H1 (cell line): ENCODE data around the gene ERN2. TPM values are rescaled to one million over a fixed set of nuclear protein-coding genes. Genes with fewer than 3 reads are reported as not detected.

Source experiments
- CTCF ChIA-PET: fragments of 300-600 bp; sonication (Branson Sonifier 250); formaldehyde crosslinking; loops from one replicate; lab custom pipeline; 2021; ENCODE audit not compliant: partially characterized antibody; lab: Charles Lee
- POLR2A ChIA-PET: fragments of 300-600 bp; sonication (Branson Sonifier 250); formaldehyde crosslinking; loops from one replicate; lab custom pipeline; 2021; ENCODE audit warnings: inconsistent platforms; ENCODE audit not compliant: partially characterized antibody; lab: Charles Lee
- DNase-seq, 2 experiments: peaks; one replicate each; pipeline versions ENCODE4 v3.0.0 to v3.0.0-alpha.2; 2010 to 2022; ENCODE audit warnings: low spot score in 2 of 2, low read depth in 1 of 2, mixed read lengths in 1 of 2
- FAIRE-seq: peaks from 2 replicates; lab custom pipeline; 2011; peaks lifted over from hg19 to GRCh38; lab: Jason Lieb, UNC
- H2AFZ ChIP-seq: 2 replicates; pipeline ENCODE4 v1.8.1; 2012; ENCODE audit warnings: low read length, inconsistent platforms
- H2AK5ac ChIP-seq: 2 replicates; pipeline ENCODE4 v1.6.1; 2013; ENCODE audit warnings: low read depth, low read length
- H2BK120ac ChIP-seq: replicated peaks from 2 replicates; pipeline ENCODE3; 2013; ENCODE audit warnings: low read depth, low read length, inconsistent platforms
- H2BK12ac ChIP-seq: 2 replicates; pipeline ENCODE4 v1.6.1; 2013; ENCODE audit warnings: low read depth, low read length
- H2BK15ac ChIP-seq: 2 replicates; pipeline ENCODE4 v1.6.1; 2013; ENCODE audit warnings: low read length
- H2BK20ac ChIP-seq: 2 replicates; pipeline ENCODE4 v1.6.1; 2013; ENCODE audit warnings: low read length
- H2BK5ac ChIP-seq: 2 replicates; pipeline ENCODE4 v1.6.1; 2013; ENCODE audit warnings: low read depth, low read length
- H3K14ac ChIP-seq: 2 replicates; pipeline ENCODE4 v1.6.1; 2013; ENCODE audit warnings: inconsistent platforms; ENCODE audit not compliant: insufficient read length
- H3K18ac ChIP-seq: 2 replicates; pipeline ENCODE4 v1.6.1; 2013; ENCODE audit warnings: low read length; ENCODE audit errors: extremely low read depth
- H3K23ac ChIP-seq: 2 replicates; pipeline ENCODE4 v1.6.1; 2013; ENCODE audit warnings: inconsistent platforms; ENCODE audit not compliant: insufficient read length
- H3K23me2 ChIP-seq: 2 replicates; pipeline ENCODE4 v1.6.1; 2013; ENCODE audit warnings: low read depth, low read length
- H3K27ac ChIP-seq: 2 replicates; pipeline ENCODE4 v1.6.1; 2011; ENCODE audit warnings: low read depth, low read length, inconsistent platforms
- H3K27me3 ChIP-seq, 4 experiments: replicated peaks in 1 of 4; 1 replicate in 1 of 4; 2 replicates in 3 of 4; pipeline versions ENCODE4 v1.6.1 to v1.8.1; 2011 to 2013; ENCODE audit warnings: low read length in 3 of 4, mild to moderate bottlenecking in 3 of 4, inconsistent platforms in 2 of 4, mixed read lengths in 2 of 4, moderate library complexity in 1 of 4; ENCODE audit not compliant: control insufficient read depth in 3 of 4, insufficient read depth in 3 of 4; ENCODE audit errors: extremely low read depth in 1 of 4
- H3K36me3 ChIP-seq, 4 experiments: 2 replicates each; pipeline versions ENCODE4 v1.6.1 to v1.8.1; 2011 to 2013; ENCODE audit warnings: mild to moderate bottlenecking in 4 of 4, low read length in 3 of 4, moderate library complexity in 2 of 4, control low read depth in 1 of 4, inconsistent platforms in 1 of 4; ENCODE audit not compliant: insufficient read depth in 4 of 4, control insufficient read depth in 2 of 4
- H3K4ac ChIP-seq: replicated peaks from 2 replicates; pipeline ENCODE3; 2013; ENCODE audit warnings: low read length, low read depth, mixed read lengths, inconsistent platforms; ENCODE audit not compliant: insufficient read length
- H3K4me1 ChIP-seq, 4 experiments: replicated peaks in 1 of 4; 1 replicate in 1 of 4; 2 replicates in 3 of 4; pipeline versions ENCODE4 v1.6.1 to v1.8.1; 2011 to 2013; ENCODE audit warnings: low read length in 3 of 4, inconsistent platforms in 2 of 4, mixed read lengths in 1 of 4; ENCODE audit not compliant: insufficient read depth in 4 of 4, control insufficient read depth in 3 of 4
- H3K4me2 ChIP-seq, 2 experiments: 2 replicates each; pipeline versions ENCODE4 v1.6.1 to v1.8.1; 2011 to 2013; ENCODE audit warnings: low read depth in 2 of 2, low read length in 2 of 2, control low read depth in 1 of 2, inconsistent platforms in 1 of 2, mild to moderate bottlenecking in 1 of 2; ENCODE audit not compliant: insufficient read depth in 1 of 2
- H3K4me3 ChIP-seq, 4 experiments: fragments of 200-600, 300-600 bp in 1 of 4; sonication (generic), shearing (Covaris generic), sonication (Bioruptor Twin) in 1 of 4; 2 replicates each; pipeline versions ENCODE4 v1.5.1 to v1.8.1; 2011 to 2016; ENCODE audit warnings: low read length in 4 of 4, low read depth in 3 of 4, control low read depth in 2 of 4, inconsistent platforms in 2 of 4, mild to moderate bottlenecking in 2 of 4, mixed read lengths in 1 of 4, moderate library complexity in 1 of 4; ENCODE audit not compliant: insufficient read depth in 2 of 4; ENCODE audit errors: extremely low read depth in 1 of 4
- H3K56ac ChIP-seq: replicated peaks from 2 replicates; pipeline ENCODE3; 2013; ENCODE audit warnings: low read depth, mild to moderate bottlenecking, mixed read lengths, low read length, inconsistent platforms; ENCODE audit not compliant: insufficient read length
- H3K79me1 ChIP-seq: 2 replicates; pipeline ENCODE4 v1.6.1; 2013; ENCODE audit warnings: low read depth, low read length, control low read depth
- H3K79me2 ChIP-seq, 2 experiments: 2 replicates each; pipeline versions ENCODE4 v1.6.1 to v1.8.1; 2012 to 2013; ENCODE audit warnings: low read length in 2 of 2, mild to moderate bottlenecking in 2 of 2, inconsistent platforms in 1 of 2; ENCODE audit not compliant: insufficient read depth in 2 of 2, control insufficient read depth in 1 of 2
- H3K9ac ChIP-seq, 4 experiments: replicated peaks in 1 of 4; 1 replicate in 1 of 4; 2 replicates in 3 of 4; pipeline versions ENCODE4 v1.6.1 to v1.8.1; 2011 to 2013; ENCODE audit warnings: low read depth in 3 of 4, low read length in 3 of 4, control low read depth in 2 of 4, mild to moderate bottlenecking in 2 of 4, moderate library complexity in 2 of 4, inconsistent platforms in 1 of 4; ENCODE audit errors: extremely low read depth in 1 of 4
- H3K9me3 ChIP-seq, 2 experiments: 2 replicates each; pipeline versions ENCODE4 v1.6.1 to v1.8.1; 2012 to 2013; ENCODE audit warnings: mild to moderate bottlenecking in 2 of 2, moderate library complexity in 2 of 2, control low read depth in 1 of 2, inconsistent platforms in 1 of 2, low read depth in 1 of 2, low read length in 1 of 2, mixed read lengths in 1 of 2; ENCODE audit not compliant: insufficient read depth in 2 of 2
- H4K20me1 ChIP-seq, 2 experiments: replicated peaks in 1 of 2; 2 replicates each; pipeline versions ENCODE3 to v1.8.1; 2011 to 2013; ENCODE audit warnings: inconsistent platforms in 2 of 2, low read length in 2 of 2, mild to moderate bottlenecking in 1 of 2; ENCODE audit not compliant: insufficient read depth in 2 of 2, control insufficient read depth in 1 of 2
- H4K5ac ChIP-seq: 2 replicates; pipeline ENCODE4 v1.6.1; 2013; ENCODE audit warnings: low read length, low read depth, mixed read lengths, inconsistent platforms; ENCODE audit not compliant: insufficient read length
- H4K8ac ChIP-seq: 2 replicates; pipeline ENCODE4 v1.8.0; 2013; ENCODE audit warnings: mild to moderate bottlenecking, moderate library complexity, low read length, inconsistent platforms; ENCODE audit not compliant: insufficient read depth; ENCODE audit errors: extremely low read depth
- H4K91ac ChIP-seq: replicated peaks from 2 replicates; pipeline ENCODE3; 2013; ENCODE audit warnings: low read length, mixed read lengths, inconsistent platforms; ENCODE audit not compliant: insufficient read length
- CEBPB ChIP-seq: IDR thresholded peaks from 2 replicates; pipeline ENCODE4 v1.6.1; 2012; ENCODE audit warnings: low read depth, low read length
- KDM1A ChIP-seq: fragments of 200-600, 300-600 bp; sonication (generic); IDR thresholded peaks from 2 replicates; pipeline ENCODE4 v1.7.1; 2016; ENCODE audit warnings: mild to moderate bottlenecking, low read length, borderline replicate concordance
- RNF2 ChIP-seq: fragments of 200-900, 300-1000 bp; sonication (generic); IDR thresholded peaks from 2 replicates; pipeline ENCODE4 v1.7.1; 2016; ENCODE audit warnings: borderline replicate concordance, low read depth, mild to moderate bottlenecking, antibody characterized with exemption, low read length; ENCODE audit not compliant: poor library complexity, severe bottlenecking; ENCODE audit errors: missing control alignments
- whole genome bisulfite sequencing, 2 experiments: shearing (Covaris generic) in 1 of 2; methylation state at CpG; one replicate each; pipeline versions ENCODE4 v1.1.6 to v1.1.7; 2013 to 2015; ENCODE audit warnings: low lambda C conversion rate in 2 of 2, mixed read lengths in 2 of 2, inconsistent platforms in 1 of 2, low coverage in 1 of 2, missing lambda C conversion rate in 1 of 2; ENCODE audit not compliant: insufficient replicate concordance in 2 of 2, insufficient coverage in 1 of 2, insufficient read length in 1 of 2; ENCODE audit errors: extremely low coverage in 1 of 2, missing lambda C conversion rate in 1 of 2; 5-methylcytosine and 5-hydroxymethylcytosine counted together
- polyA plus RNA-seq, 7 experiments: library from polyadenylated mRNA; depleted of rRNA in 3 of 7; stranded (reverse) in 5 of 7; unstranded in 2 of 7; fragments of >200 nt in 5 of 7; fragments of 200-250 nt in 2 of 7; gene quantifications; 1 replicate in 5 of 7; 2 replicates in 1 of 7; 4 replicates in 1 of 7; pipeline versions ENCODE4 v1.2.1 to v1.2.3, GENCODE V29; 2011 to 2013; ENCODE audit warnings: missing spikeins in 2 of 7, mixed read lengths in 2 of 7
- total RNA-seq: library from RNA; stranded (reverse); fragmentation: NEBNext Ultra II Directional; extraction: Animal tissue kit (Norgen Biotek cat#: 25700); gene quantifications from 2 replicates; pipeline ENCODE4 v1.2.1, GENCODE V29; 2021

The ERN2 gene
- total and polyA plus RNA-seq, 2 of the 8 experiments (the other 6 are each of a cell fraction or from before 2014, with no cell fraction given), result 2.4 to 4.4 TPM

DNA sequence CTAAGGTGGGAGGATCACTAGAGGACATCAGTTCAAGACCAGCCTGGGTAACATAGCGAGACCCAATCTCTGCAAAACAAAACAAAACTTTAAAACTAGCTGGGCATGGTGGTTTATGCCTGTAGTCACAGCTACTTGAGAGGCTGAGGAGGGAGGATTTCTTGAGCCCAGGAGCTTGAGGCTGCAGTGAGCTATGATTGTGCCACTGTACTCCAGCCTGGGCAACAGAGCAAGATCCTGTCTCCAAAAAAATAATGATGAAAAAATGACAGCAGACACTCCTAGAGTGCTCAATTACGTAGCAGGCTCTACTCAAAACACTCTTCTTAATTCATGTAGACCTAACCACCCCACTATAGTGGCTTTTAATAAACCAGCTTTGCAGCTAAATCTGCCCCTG lies 12.9 kb downstream of the ERN2 start:
- TF ChIP-seq CEBPB (no peak), KDM1A (0 out of 2 replicates have a peak, but pooled peaks have one; percentile 22), RNF2 (no peak)
- H3K79me2 ChIP-seq, result no peaks in the 10 kb centered on the region
- H2BK120ac ChIP-seq, result no peak overlapping the region
- no peak overlapping the region for H3K56ac ChIP-seq
- H4K8ac ChIP-seq, result no peak overlapping the region
- DNase-seq, result no peak
- no peak overlapping the region for H3K23ac ChIP-seq
- H4K20me1 ChIP-seq, result no peaks in the 10 kb centered on the region
- H3K4ac ChIP-seq, result no peak overlapping the region
- H2BK20ac ChIP-seq, result no peak overlapping the region
- ChIA-PET POLR2A (interaction anchor here (0.5 to 2.2 kb wide), 11 partner anchors 9 to 86 kb away, joined by 3 to 13 read pairs (median 4); partner anchors contain the start of genes DCTN5, PALB2 and PLK1), CTCF (interaction anchor here (0.6 to 2.4 kb wide), 6 partner anchors 7 to 347 kb away, joined by 3 to 11 read pairs (median 4); partner anchors contain the start of gene PLK1)
- peaks cover 0 to 5% (median 3%) of the 10 kb centered on the region in 4 experiments; a peak in 5 of 7 replicates for H3K4me1 ChIP-seq
- H3K4me2 ChIP-seq, result no peak overlapping the region
- H2AFZ ChIP-seq, result no peak overlapping the region
- no peaks in the 10 kb centered on the region for H3K9me3 ChIP-seq
- no peak overlapping the region for H2BK5ac ChIP-seq
- H3K14ac ChIP-seq, result no peak overlapping the region
- no peak overlapping the region for H4K5ac ChIP-seq
- no peak overlapping the region for H2AK5ac ChIP-seq
- peak overlapping the region; percentile 81; the same call in 1 of the 2 replicates for H2BK15ac ChIP-seq
- H3K36me3 ChIP-seq, result no peaks in the 10 kb centered on the region
- FAIRE-seq, result no peak
- no peaks in the 10 kb centered on the region for H3K79me1 ChIP-seq
- H3K4me3 ChIP-seq, result no peak overlapping the region
- no peak overlapping the region for H2BK12ac ChIP-seq
- no peaks in the 10 kb centered on the region for H3K27me3 ChIP-seq
- H3K18ac ChIP-seq, result no peak overlapping the region
- H3K23me2 ChIP-seq, result peaks cover 1% of the 10 kb centered on the region; the same call in 1 of the 2 replicates
- H4K91ac ChIP-seq, result no peak overlapping the region
- 74% methylated on average over 2 of the region's 2 CpGs; no CpG with 5 or more reads in 1 of the 2 experiments for WGBS, 2 experiments
- H3K9ac ChIP-seq, result no peak overlapping the region
- no peak overlapping the region for H3K27ac ChIP-seq
